Urothelium cell line (cell line): ENCODE data around the gene NPAS1.
"Not testable (repeated sequence)": the region's sequence is repeated elsewhere in the genome, so short reads cannot be mapped to it uniquely, and the experiment has no call there.

Experiments
- DNase-seq: peaks from one replicate; pipeline ENCODE4 v3.0.0; 2011; ENCODE audit warnings: low spot score, mixed read lengths
- FAIRE-seq: peaks from 2 replicates; lab custom pipeline; 2011; peaks lifted over from hg19 to GRCh38; lab: Jason Lieb, UNC

The NPAS1 gene

DNA sequence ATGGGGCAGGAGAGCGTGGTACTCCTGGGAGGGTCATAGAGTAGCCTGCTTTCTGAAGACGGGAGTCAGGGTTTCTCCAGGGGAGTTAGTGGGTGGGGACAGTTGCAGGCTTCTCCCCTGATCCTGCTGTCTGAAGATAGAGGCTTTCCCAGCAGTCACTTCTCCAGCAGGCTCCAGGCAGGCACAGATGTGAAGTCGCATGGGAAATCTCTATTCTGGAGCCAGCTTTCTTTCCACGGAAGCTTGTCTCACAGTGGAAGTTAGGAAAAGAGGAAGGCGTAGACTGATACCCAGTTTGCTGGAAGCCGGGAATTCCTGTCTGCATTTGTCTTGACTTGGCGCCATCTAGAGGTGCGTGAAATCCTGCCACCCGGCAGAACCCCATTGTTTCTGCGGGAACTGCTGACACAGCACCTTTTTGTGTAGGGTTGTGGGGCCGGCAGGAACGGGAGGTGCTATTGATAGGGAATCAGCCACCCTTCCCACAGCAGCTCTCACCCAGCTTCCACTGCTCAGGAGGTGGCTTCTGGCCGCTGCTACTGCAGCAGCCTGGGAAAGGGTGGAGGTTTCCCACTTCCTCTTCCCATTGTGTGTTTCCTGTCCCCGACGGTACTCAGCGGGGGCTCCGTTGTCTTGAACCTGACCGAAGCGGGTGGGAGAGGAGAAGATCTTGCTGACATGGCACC, 28.5 kb upstream of the NPAS1 start:
- DNase-seq (peak; percentile 76), FAIRE-seq (no peak)

DNA sequence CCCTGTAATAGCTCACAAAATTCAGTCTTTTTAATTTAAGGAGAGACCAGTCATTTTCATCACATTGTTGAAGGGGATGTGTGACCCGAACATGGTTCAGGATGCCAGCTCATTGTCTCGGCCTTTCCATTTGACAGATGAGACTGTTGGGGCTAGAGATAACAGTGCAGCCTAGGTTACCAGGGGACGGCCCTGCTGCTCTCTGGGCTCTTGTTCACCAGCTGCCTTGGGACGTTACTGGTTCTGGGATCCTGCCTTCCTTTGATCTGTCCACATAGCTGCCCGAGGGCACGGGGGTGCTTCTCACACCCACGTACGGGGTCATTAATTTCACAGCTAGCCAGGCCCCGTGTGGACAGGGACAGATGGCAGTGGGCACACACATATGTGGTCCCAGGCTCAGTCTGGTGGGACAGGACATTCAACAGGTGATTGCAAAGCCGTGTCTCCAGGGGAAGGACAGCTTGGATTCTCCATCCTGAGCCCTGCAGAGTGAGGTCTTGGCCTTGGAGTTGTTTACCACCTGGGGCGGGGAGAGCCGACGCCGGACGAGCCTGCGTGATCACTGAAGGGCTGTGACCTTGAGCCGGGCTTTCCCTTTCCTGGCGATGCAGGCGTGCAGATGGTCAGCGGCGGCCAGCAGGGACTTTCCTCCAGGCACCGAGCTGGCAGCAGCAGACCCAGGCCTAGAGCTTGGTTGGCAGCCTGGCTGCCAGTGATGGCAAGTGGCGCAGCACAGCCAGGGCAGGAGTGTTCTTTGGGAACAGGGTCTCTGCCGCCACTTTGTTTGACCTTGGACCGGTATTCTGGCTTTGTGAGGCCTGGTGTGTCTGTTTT, 26.7 kb upstream of the NPAS1 start:
- DNase-seq: no peak
- FAIRE-seq: no peak

DNA sequence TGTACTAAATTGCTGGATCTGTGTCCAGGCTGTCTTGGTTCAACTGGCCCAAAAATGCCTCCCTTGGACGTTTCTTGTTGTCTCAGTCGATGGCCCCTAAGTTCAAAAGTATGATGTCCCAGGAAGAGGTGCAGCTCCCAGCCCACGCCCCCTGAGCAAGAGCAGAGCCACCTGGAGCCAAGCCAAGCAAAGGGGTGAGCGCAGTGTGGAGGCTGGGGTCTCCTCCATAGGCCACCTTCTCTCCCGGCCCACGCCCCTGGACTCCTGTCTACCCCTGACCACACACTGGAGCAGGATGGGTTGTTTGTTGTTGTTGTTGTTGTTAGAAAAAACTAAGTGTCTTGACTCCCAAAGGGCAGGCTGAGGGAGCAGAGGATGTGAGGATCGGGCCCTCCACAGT, 26.0 kb upstream of the NPAS1 start:
- no peak for FAIRE-seq
- DNase-seq: no peak

GRCh38 chr19:46994141-46994686, 25.4 kb upstream of the NPAS1 start:
- no peak for DNase-seq
- FAIRE-seq: no peak

DNA sequence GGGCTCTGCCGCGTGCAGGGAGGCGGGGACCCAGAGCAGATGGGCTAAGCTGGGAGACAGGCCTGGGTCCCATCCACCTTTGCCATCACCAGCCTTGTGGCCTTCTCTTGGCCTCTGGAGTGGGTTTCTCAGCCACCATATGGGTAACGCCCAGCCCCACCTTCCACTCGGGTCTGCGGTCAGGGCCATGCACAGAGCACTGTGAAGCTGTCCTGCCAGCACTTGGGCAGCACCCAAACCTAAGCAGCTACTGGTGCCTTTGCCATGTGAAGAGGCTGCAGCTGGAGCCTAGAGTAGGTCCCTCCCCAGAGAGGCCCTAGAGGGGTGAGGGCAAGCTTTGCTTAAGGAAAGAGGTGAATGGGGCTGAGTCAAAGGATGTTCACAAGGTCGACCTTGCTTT, 24.1 kb upstream of the NPAS1 start:
- FAIRE-seq: no peak

GRCh38 chr19:46998445-46999125, 21.1 kb upstream of the NPAS1 start:
- no peak for FAIRE-seq

More for the DNA sequence above, 24.1 kb upstream of the NPAS1 start:
- DNase-seq: no peak

GRCh38 chr19:46999377-46999776, 20.3 kb upstream of the NPAS1 start:
- DNase-seq: no peak
- no peak for FAIRE-seq

More at GRCh38 chr19:46998445-46999125, 21.1 kb upstream of the NPAS1 start:
- DNase-seq: no peak

GRCh38 chr19:46999878-47000277, 19.8 kb upstream of the NPAS1 start:
- FAIRE-seq (no peak), DNase-seq (no peak)

DNA sequence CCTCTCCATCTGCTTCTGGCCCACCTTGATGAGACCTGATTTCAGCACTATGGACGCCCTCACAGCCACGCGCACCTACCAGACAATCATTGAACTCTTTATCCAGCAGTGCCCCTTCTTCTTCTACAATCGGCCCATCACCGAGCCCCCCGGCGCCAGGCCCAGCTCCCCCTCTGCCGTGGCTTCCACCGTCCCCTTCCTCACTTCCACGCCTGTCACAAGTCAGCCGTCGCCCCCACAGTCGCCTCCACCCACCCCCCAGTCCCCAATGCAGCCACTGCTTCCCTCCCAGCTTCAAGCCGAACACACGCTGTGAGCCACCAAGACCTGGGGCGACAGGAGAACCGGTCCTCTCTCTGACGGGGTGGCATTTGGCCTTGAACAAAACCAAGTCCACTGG, 19.3 kb upstream of the NPAS1 start:
- FAIRE-seq: no peak
- no peak for DNase-seq

DNA sequence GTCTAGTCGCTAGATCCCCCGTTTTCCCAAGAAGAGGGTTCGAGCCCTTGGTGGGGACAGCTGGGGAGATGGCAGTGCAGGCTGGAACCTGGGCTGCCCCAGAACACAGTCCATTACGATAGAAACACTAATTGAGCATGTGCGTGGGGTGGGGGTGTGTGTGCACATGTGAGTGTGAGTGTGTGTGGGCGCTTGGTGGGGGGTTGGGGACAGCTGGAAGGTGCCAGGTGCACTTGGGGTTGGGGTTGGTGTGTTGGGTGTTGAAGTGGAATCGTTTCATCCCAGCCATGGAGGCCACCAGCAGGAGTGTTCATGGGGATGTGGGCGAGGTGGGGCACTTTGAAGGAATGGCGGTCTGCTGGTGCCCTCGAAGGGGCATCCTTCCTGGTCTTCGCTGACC, 18.1 kb upstream of the NPAS1 start:
- FAIRE-seq (no peak), DNase-seq (no peak)

DNA sequence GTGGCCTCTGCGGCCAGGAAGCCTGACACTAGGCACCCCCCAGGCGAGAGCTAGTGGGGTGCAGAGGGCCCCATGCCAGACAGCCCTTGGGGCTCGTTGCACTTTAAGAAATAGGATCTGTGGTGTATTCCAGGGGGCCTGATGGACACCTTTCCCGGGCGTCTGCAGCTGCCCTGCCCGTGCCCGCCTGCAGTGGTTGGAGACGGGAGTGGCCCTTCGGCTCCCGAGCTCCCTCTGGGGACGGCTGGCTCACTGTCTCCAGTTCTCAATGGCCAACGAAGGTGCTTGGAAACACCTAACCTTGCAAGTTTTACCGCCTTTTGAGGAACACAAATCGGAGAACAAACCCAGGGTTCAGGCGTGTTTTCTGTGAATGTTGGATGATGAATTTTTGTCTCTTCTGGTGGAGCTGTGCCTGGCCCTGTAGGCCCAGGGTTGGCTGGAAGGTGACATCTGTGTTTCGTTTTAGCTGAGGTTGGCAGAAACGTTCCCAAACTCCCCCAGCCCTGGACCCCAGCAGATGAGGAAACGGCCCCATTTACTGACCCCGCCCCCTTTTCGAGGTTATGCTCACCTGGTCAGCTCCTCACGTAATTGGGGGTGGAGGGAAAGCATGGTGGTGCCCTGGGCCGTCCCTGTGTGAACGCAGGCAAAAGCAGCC, 17.4 kb upstream of the NPAS1 start:
- DNase-seq (no peak), FAIRE-seq (no peak)

GRCh38 chr19:47002853-47003610, 16.6 kb upstream of the NPAS1 start:
- no peak for DNase-seq
- FAIRE-seq: no peak

DNA sequence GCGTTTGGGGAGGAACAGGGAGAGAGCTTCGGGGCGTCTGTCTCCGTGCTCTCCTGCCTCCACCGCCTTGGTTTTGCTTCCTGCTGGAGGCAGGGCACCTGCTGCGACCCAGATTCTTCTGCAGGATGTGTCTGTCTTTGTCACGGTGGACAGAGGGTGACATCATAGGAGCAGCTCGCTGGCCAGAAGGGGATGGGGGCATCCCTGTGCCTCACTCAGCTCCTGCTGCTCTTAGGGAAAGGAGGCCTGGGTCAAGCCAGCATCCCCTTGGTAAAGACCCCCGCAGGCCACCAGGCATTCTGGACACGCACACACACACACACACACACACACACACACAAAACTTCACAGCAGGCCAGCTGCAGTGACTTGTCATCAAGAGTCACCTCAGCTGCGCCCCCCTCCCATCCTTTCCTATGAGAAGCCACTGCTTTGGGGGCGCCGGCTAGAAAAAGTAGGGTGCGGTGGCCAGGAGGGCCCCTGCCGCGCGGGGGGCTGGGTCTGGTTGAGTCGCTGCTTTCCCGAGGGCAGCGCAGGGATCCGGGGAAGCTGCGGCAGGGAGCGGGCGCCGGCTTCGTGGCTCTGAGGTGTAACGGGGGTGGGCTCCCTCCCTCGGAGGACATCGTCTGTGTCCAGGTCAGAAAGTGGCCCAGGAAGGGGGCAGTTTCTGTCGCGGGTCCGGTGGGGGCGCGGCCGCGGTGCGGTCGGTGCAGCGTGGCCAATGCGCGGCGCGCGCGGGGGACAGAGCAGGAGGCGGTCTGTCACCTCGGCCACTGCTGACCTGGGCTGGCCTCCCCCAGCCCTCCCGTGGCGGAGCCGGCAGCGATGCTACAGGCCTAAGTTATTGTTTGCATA, 15.8 kb upstream of the NPAS1 start:
- FAIRE-seq: no peak
- DNase-seq: no peak

DNA sequence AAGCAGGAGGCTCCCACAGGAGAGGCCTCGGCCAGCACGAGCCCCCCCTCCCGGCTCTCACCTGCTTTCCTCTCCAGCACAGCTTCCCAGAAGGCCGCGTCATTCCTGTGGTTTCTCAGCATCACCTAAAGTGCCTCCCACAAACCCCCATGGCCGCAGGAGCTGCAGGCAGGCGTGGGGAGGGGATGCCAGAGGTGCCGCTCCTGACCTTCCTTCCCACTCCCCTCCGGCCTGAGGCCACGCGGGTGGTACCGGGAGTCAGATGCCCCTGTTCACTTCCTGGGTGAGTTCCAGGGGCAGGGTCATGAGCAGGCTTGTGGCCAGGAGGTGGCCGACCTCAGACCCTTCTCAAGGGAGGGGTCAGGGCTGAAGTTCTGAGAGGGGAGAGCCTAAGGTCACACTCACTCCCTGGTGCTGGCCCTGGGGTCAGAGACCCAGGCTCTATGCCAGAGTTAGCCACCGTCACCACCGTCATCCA, 14.4 kb upstream of the NPAS1 start:
- no peak for FAIRE-seq
- peak; percentile 68 for DNase-seq

DNA sequence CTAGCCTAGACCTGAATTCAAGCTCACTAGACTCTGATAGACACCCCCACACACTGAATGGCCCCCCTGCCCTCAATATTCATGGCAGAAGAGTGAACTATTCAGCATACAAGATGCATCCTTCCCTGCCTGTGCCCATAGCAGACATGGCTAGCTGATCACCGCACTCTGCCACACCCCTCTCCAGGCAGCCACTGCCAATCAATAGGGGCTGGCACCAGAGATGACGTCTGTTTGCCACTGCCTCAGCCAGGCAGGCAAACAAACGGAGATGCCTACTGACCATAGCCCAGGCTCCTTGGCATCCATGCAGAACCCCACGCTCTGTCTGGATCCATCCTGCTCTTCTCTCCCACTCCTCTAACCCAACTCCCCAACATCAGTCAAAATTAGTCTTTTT, 13.8 kb upstream of the NPAS1 start:
- FAIRE-seq (no peak), DNase-seq (no peak)

DNA sequence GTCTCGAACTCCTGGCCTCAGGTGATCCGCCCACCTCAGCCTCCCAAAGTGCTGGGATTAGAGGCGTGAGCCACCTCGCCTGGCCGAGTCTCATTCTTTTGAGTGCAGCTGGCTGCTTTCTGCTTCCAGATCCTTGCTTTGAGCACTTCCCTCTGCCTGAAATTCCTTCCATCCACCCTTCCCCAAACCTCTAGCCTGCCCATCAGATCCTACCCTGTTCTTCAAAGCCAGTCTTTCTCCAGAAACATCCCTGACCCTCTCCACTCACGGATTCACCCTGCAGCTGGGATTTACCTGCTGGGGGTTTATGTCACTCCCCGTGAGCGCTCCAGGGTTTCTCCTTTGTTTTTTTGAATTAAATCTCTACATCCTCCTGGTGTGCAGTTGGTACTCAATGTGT, 13.1 kb upstream of the NPAS1 start:
- no peak for DNase-seq
- FAIRE-seq: no peak

GRCh38 chr19:47010549-47010948, 9.1 kb upstream of the NPAS1 start:
- not testable (repeated sequence) for FAIRE-seq, DNase-seq

DNA sequence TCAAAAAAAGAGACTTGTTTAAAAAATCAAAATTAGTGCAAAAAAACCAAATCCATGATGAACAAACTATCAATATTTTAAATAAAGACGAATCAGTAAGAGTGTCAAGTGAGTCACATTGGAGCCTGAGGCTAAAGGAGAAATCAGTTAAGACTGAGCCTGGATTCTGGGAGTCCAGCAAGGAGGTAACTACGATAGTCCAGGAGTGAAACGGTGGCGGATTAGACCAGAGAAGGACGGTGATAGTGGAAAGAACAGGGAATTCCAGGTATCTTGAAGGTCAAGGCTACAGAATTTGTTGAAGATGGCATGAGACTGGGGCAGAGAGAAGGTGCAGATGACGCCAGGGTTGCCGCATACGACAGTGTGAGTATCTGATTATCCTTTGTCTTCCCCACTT, 7.0 kb upstream of the NPAS1 start:
- FAIRE-seq (no peak), DNase-seq (no peak)

- DNase-seq (peak; percentile 90), FAIRE-seq (peak; percentile 86)
These were observed 6.6 kb upstream of the NPAS1 start for GRCh38 chr19:47013041-47013517.
